ENCODE measurements around the gene TEX12.

TEX12 gene

GRCh38 chr11:112210890-112211289 lies 43.7 kb downstream of the TEX12 start:
- DNase-seq (ENCODE audit: low read depth in 3 of 3, low spot score in 1 of 3), result no peak

GRCh38 chr11:112211536-112211935 lies 44.4 kb downstream of the TEX12 start:
- no peak for DNase-seq (ENCODE audit: low read depth in 3 of 3, low spot score in 1 of 3)

- DNase-seq (ENCODE audit: low read depth in 3 of 3, low spot score in 1 of 3), result no peak
These were observed 45.1 kb downstream of the TEX12 start for GRCh38 chr11:112212290-112212689.

- no peak for DNase-seq (ENCODE audit: low read depth in 3 of 3, low spot score in 1 of 3)
These were observed 45.5 kb downstream of the TEX12 start for GRCh38 chr11:112212710-112213109.

GRCh38 chr11:112213753-112214152 lies 46.6 kb downstream of the TEX12 start:
- DNase-seq (ENCODE audit: low read depth in 3 of 3, low spot score in 1 of 3), result no peak

GRCh38 chr11:112215621-112216020 lies 48.4 kb downstream of the TEX12 start:
- DNase-seq (ENCODE audit: low read depth in 3 of 3, low spot score in 1 of 3), result no peak

- DNase-seq (ENCODE audit: low read depth in 3 of 3, low spot score in 1 of 3), result no peak
These were observed 49.5 kb downstream of the TEX12 start for GRCh38 chr11:112216561-112217105.

GRCh38 chr11:112219476-112220232 lies 52.5 kb downstream of the TEX12 start:
- DNase-seq (ENCODE audit: low read depth in 3 of 3, low spot score in 1 of 3), result no peak

GRCh38 chr11:112221274-112221835 lies 54.2 kb downstream of the TEX12 start:
- no peak for DNase-seq (ENCODE audit: low read depth in 3 of 3, low spot score in 1 of 3)

Measured in stimulated activated CD4-positive, alpha-beta T cell treated with anti-CD3 and anti-CD28 coated beads, TNF-alpha, amount 100 ng/mL, for 1 hour (primary cell).